Adrenal gland (tissue), 5 donors: Measurements from ENCODE around the gene LSAMP.

Source experiments
- POLR2A ChIP-seq, 2 donors: fragments of 450-650 bp; IDR thresholded peaks; one replicate each; pipeline ENCODE4 v1.6.1; 2017; ENCODE audit warnings: antibody characterized with exemption in 2 of 2, mild to moderate bottlenecking in 2 of 2, moderate library complexity in 1 of 2
- TF ChIP-seq, protein P1 (sequence below), 6 experiments: fragments of 450-650 bp in 4 of 6; fragments of 200-600 bp in 2 of 6; sonication (generic) in 1 of 6; IDR thresholded peaks; 1 replicate in 5 of 6; 2 replicates in 1 of 6; pipeline versions ENCODE4 v1.5.1 to v1.8.0; 2016 to 2021; ENCODE audit warnings: antibody characterized with exemption in 6 of 6, mild to moderate bottlenecking in 2 of 6, moderate library complexity in 1 of 6
- donor health status: DM: no; HTN: no; CAD: no.

DNA sequence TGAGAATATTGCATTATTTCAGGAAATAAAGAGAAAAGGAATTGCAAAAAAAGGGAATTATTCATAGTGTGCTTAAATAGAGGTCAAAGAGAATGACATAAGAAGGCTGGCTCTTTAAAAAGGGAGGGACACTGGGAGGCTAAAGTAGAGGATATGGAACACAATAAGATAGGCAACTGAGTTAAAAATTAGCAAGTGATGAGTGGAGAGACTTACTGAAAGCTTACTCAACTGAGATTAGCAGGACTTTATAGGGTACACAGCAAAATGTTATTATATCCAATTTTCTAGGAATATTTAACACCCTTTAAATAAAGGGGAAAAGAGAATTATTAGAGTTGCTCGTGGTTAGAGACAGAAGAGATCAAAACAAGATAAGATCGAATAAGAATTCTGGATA is 375.2 kb downstream of the LSAMP start:
- TF ChIP-seq, protein P1, sequence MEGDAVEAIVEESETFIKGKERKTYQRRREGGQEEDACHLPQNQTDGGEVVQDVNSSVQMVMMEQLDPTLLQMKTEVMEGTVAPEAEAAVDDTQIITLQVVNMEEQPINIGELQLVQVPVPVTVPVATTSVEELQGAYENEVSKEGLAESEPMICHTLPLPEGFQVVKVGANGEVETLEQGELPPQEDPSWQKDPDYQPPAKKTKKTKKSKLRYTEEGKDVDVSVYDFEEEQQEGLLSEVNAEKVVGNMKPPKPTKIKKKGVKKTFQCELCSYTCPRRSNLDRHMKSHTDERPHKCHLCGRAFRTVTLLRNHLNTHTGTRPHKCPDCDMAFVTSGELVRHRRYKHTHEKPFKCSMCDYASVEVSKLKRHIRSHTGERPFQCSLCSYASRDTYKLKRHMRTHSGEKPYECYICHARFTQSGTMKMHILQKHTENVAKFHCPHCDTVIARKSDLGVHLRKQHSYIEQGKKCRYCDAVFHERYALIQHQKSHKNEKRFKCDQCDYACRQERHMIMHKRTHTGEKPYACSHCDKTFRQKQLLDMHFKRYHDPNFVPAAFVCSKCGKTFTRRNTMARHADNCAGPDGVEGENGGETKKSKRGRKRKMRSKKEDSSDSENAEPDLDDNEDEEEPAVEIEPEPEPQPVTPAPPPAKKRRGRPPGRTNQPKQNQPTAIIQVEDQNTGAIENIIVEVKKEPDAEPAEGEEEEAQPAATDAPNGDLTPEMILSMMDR (IDR thresholded peaks at IDR 0.05): no peak
- TF ChIP-seq POLR2A (IDR thresholded peaks at IDR 0.05): no peak
